ENCODE measurements around the gene TMX4. TPM values are rescaled to one million over a fixed set of nuclear protein-coding genes. Genes with fewer than 3 reads are reported as not detected.
"Not testable (repeated sequence)": the region's sequence is repeated elsewhere in the genome, so short reads cannot be mapped to it uniquely, and the experiment has no call there.

The TMX4 gene
- total RNA-seq, 1 donor from 2014 or later, result 46.8 TPM

GRCh38 chr20:7967199-7967844 is 52.2 kb downstream of the TMX4 start:
- no peak for DNase-seq

GRCh38 chr20:7966176-7966575 is 53.4 kb downstream of the TMX4 start:
- no peak for DNase-seq

- DNase-seq, result no peak
Measured at GRCh38 chr20:7959484-7959883, 60.1 kb downstream of the TMX4 start.

GRCh38 chr20:7956561-7956960 is 63.0 kb downstream of the TMX4 start:
- not testable (repeated sequence) for DNase-seq

GRCh38 chr20:7950387-7950786 is 69.2 kb downstream of the TMX4 start:
- DNase-seq, result no peak

- DNase-seq, result no peak
Measured at GRCh38 chr20:7943891-7944290, 75.7 kb downstream of the TMX4 start.

- DNase-seq, result no peak
Measured at GRCh38 chr20:7940341-7940740, 79.2 kb downstream of the TMX4 start, which contains the start of gene HAO1. Gene HAO1 (minus strand): TSS chr20:7940458. CDS start chr20:7940422, 36 bp downstream.

GRCh38 chr20:7939663-7940062 is 79.9 kb downstream of the TMX4 start:
- DNase-seq, result no peak

GRCh38 chr20:7938058-7938457 is 81.5 kb downstream of the TMX4 start:
- DNase-seq, result no peak

- no peak for DNase-seq
Measured at GRCh38 chr20:7937328-7937727, 82.2 kb downstream of the TMX4 start.

GRCh38 chr20:7935027-7935551 is 84.5 kb downstream of the TMX4 start:
- DNase-seq, result no peak

GRCh38 chr20:7933346-7933745 is 86.2 kb downstream of the TMX4 start:
- DNase-seq, result no peak

GRCh38 chr20:7930343-7930742 is 89.2 kb downstream of the TMX4 start:
- no peak for DNase-seq

Other genes starting within 250 kb of the TMX4 start
- gene HAO1, start 79.3 kb downstream of the TMX4 start, total RNA-seq, result not detected
- 72.5 TPM for gene PLCB1, start 112.5 kb upstream of the TMX4 start, total RNA-seq

Measured in occipital lobe (tissue), 2 donors.